ENCODE data around the gene DHX38. TPM values are rescaled to one million over a fixed set of nuclear protein-coding genes. Genes with fewer than 3 reads are reported as not detected.

The DHX38 gene
- total RNA-seq, 1 experiment from 2014 or later = 71.0 TPM

GRCh38 chr16:72132726-72133125 is 39.1 kb downstream of the DHX38 start:
- Histone ChIP-seq H2AFZ (ENCODE audit: low read depth, low read length, poor library complexity, severe bottlenecking) (no peak overlapping the region), H3K27ac (ENCODE audit: low read depth, low read length) (no peak overlapping the region), H3K4me3 (replicated peaks in 1 of 2; ENCODE audit: low read depth in 1 of 2, low read length in 2 of 2) (no peak overlapping the region), H3K79me2 (ENCODE audit: insufficient read depth, low read length) (no peaks in the 10 kb centered on the region), H3K4me1 (ENCODE audit: control insufficient read depth in 1 of 2, insufficient read depth in 2 of 2, low read length in 2 of 2) (peaks cover 0 to 4% of the 10 kb centered on the region in 2 experiments; a peak in 1 of 4 replicates), H3K27me3 (ENCODE audit: insufficient read depth, low read length) (no peaks in the 10 kb centered on the region), H3K36me3 (ENCODE audit: control insufficient read depth in 1 of 2, insufficient read depth in 2 of 2, low read length in 2 of 2) (no peaks in the 10 kb centered on the region), H3K4me2 (ENCODE audit: low read length) (no peak overlapping the region), H4K20me1 (ENCODE audit: insufficient read depth) (no peaks in the 10 kb centered on the region), H3K9me3 (ENCODE audit: control insufficient read depth in 1 of 2, insufficient read depth in 1 of 2, low read depth in 1 of 2, low read length in 2 of 2) (no peaks in the 10 kb centered on the region), H3K9ac (ENCODE audit: low read length) (no peak overlapping the region), H3K9me2 (ENCODE audit: insufficient read depth) (no peaks in the 10 kb centered on the region)
- DNase-seq (ENCODE audit: low read depth, low spot score) = no peak
- ChIA-PET CTCF (no interaction called here), POLR2A (no interaction called here), RAD21 (ENCODE audit: low non-redundant PET in 1 of 2, low total read pairs in 2 of 2, uncharacterized antibody in 2 of 2, unreplicated experiment in 2 of 2) (no interaction called here)
- ATAC-seq = no peak
- no TSS peak for BruUV-seq (replicated peaks)
- TF ChIP-seq CBX3 (IDR thresholded peaks at IDR 0.05; ENCODE audit: low read depth) (no peak), ZFX (IDR thresholded peaks at IDR 0.05) (no peak), REST (IDR thresholded peaks at IDR 0.05; ENCODE audit: low read depth) (no peak), POLR2AphosphoS5 (IDR thresholded peaks at IDR 0.05; ENCODE audit: low read depth, low read length) (no peak), POLR2A (IDR thresholded peaks at IDR 0.05; ENCODE audit: borderline replicate concordance, extremely low read depth, insufficient read depth, insufficient read length) (no peak), FOSL1 (IDR thresholded peaks at IDR 0.05; ENCODE audit: low read depth) (no peak), ZNF274 (IDR thresholded peaks at IDR 0.05; ENCODE audit: low read depth, low read length) (no peak), EGR1 (IDR thresholded peaks at IDR 0.05; ENCODE audit: low read depth) (no peak), MAX (IDR thresholded peaks at IDR 0.05) (no peak), CEBPB (IDR thresholded peaks at IDR 0.05; ENCODE audit: low read depth) (no peak), EZH2phosphoT487 (IDR thresholded peaks at IDR 0.05; ENCODE audit: borderline replicate concordance) (no peak), SP1 (IDR thresholded peaks at IDR 0.05; ENCODE audit: low read depth) (no peak), SRF (IDR thresholded peaks at IDR 0.05; ENCODE audit: low read depth) (no peak), YY1 (IDR thresholded peaks at IDR 0.05; ENCODE audit: extremely low read depth, insufficient replicate concordance, low read depth, low read length) (no peak), ATF3 (IDR thresholded peaks at IDR 0.05) (no peak)
- intact Hi-C loops (cut with micrococcal nuclease) = no loop called here

Data from HCT116 (cell line).